ENCODE measurements around the gene SETD1A.
A peak's percentile ranks its signal among the peaks of the same experiment; 100 is the strongest.

The SETD1A gene

GRCh38 chr16:30956601-30957455, 726 bp upstream of the SETD1A start:
- peak; percentile 73 to 87 for DNase-seq

GRCh38 chr16:30958175-30959079, 873 bp downstream of the SETD1A start:
- DNase-seq: no peak

- no peak for DNase-seq
Measured at GRCh38 chr16:30961384-30961783, 3.8 kb downstream of the SETD1A start.

- no peak for DNase-seq
Measured at GRCh38 chr16:30963925-30964511, 6.5 kb downstream of the SETD1A start.

- no peak for DNase-seq
Measured at GRCh38 chr16:30964574-30965226, 7.1 kb downstream of the SETD1A start.

- DNase-seq: no peak
Measured at GRCh38 chr16:30965436-30965835, 7.9 kb downstream of the SETD1A start.

GRCh38 chr16:30966033-30966619, 8.6 kb downstream of the SETD1A start:
- no peak for DNase-seq

GRCh38 chr16:30967795-30968194, 10.2 kb downstream of the SETD1A start:
- DNase-seq: no peak

GRCh38 chr16:30969246-30969842, 11.8 kb downstream of the SETD1A start:
- DNase-seq: no peak

GRCh38 chr16:30971298-30971697, 13.7 kb downstream of the SETD1A start:
- no peak for DNase-seq

- DNase-seq: no peak
Measured at GRCh38 chr16:30972872-30973271, 15.3 kb downstream of the SETD1A start.

GRCh38 chr16:30974348-30974747, 16.8 kb downstream of the SETD1A start:
- no peak for DNase-seq

- DNase-seq: no peak
Measured at GRCh38 chr16:30976486-30976885, 18.9 kb downstream of the SETD1A start.

- peak in 1 of 2 donors; percentile 25 for DNase-seq
Measured at GRCh38 chr16:30977502-30977901, 19.9 kb downstream of the SETD1A start.

- DNase-seq: no peak
Measured at GRCh38 chr16:30979170-30980022, 21.8 kb downstream of the SETD1A start.

- no peak for DNase-seq
Measured at GRCh38 chr16:30980023-30980371, 22.4 kb downstream of the SETD1A start.

GRCh38 chr16:30980434-30980833, 22.9 kb downstream of the SETD1A start:
- no peak for DNase-seq

- DNase-seq: no peak
Measured at GRCh38 chr16:30980959-30981358, 23.4 kb downstream of the SETD1A start.

- DNase-seq: no peak
Measured at GRCh38 chr16:30982548-30983288, 25.2 kb downstream of the SETD1A start.

- no peak for DNase-seq
Measured at GRCh38 chr16:30983289-30983889, 25.8 kb downstream of the SETD1A start.

Measured in CD4-positive, alpha-beta T cell treated with Interferon alpha-2 for 1 hour (primary cell).